HG03354 (cell line): Measurements from ENCODE around the gene NOTCH4.
A peak's percentile ranks its signal among the peaks of the same experiment; 100 is the strongest.

Source experiments
- ATAC-seq: cut with Tn5 transposase; IDR thresholded peaks from one replicate; pipeline ENCODE4 v1.9.1; 2021; ENCODE audit warnings: mild to moderate bottlenecking; ENCODE audit not compliant: unreplicated experiment, poor library complexity, severe bottlenecking

Gene NOTCH4

DNA sequence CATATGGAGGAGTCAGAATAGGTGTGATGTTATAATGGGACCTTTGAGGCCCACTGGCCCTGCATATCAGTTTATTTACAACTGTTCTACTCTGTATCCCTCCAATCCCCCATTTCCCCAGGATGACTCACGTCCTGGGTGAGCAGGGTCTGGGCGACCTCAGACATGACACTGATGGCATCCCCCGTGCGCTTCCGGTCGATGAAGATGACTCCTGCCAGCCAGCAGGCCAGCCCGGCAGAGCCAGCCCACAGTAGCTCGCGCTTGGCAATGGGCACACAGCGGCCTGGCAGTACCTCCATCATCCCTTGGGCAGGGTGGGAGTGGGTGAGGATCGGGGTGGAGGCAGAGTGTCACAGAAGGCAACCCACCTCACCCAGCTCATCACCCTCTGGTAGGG is 53.6 kb downstream of the NOTCH4 start:
- ATAC-seq = no peak

DNA sequence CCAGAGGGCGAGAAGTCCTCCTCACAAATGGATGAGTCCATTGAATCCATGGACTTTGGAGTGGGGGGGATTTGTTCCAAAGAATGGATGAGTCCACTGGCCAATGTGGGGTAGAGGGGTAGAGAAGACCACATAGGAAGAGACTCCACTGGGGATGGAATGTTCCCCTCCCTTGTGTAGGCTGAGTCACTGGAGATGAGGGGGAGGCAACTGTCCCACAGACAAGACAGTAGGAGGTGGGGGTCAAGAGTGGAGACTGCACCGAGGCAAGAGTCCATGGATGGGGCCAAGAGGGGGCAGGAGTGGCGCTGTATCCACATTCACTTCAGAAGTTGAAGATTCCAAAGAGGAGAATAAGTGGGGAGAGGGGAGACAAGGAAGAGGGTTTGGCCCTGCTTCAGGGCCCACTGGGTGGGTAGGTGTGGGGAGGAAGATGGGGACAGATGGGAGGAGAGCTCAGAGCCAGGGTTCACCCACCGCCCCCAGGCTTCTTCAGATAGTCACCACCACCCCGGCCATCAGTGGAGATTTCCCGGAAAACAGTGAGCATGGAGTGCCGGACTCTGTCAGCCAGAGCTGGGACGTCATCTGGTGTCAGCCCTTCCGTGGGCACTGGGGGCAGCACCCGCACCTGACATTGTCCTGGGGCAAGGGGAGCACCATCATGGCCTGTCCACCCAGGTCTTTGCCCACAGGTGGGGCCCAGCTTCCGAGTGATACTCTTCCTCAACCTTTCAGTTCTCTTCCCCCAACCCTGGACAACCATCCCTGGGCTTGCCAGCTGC is 54.9 kb downstream of the NOTCH4 start:
- ATAC-seq = no peak

DNA sequence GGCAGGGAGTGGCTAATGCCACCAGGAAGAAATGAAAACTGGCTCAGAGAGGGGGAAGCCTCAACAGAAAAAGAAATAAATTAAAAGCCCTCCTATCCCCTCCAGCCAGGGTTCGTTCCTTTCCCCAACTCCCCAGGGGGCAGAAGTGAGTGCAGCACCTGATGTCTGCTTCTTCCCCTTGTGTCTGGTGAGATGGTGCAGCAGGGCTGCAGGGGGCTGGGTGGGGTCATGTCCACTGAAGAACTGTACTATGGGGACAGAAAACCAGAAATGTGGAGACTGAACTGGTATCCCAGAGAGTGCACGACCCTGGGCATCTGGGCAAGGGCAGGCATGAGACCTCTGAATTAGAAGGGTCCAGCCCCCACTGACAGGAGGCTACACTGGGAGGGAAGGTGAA is 55.5 kb downstream of the NOTCH4 start:
- no peak for ATAC-seq

DNA sequence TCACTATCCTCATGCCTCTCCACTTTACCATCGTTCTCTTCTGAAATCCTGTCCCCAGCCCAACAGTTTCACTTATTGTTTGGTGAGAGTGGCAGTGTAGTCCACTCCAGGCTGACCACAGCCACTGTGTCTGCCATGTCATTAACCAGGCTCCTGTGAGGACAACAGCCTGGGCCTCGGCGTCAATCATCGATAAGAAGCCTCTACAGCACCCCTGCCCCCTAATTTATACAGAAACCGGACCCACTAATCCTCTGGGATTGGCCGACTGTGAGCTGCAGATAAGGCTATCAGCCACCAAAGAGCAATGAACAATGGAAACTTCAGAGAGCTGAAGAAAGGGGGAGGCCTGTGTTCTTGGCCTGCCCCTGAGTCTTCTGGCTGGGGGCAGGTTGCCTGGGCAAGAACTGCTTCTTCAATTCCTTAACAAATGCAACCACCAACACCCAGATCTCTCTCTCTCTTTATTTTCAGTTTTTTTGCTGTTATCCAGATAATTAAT is 56.1 kb downstream of the NOTCH4 start:
- no peak for ATAC-seq

DNA sequence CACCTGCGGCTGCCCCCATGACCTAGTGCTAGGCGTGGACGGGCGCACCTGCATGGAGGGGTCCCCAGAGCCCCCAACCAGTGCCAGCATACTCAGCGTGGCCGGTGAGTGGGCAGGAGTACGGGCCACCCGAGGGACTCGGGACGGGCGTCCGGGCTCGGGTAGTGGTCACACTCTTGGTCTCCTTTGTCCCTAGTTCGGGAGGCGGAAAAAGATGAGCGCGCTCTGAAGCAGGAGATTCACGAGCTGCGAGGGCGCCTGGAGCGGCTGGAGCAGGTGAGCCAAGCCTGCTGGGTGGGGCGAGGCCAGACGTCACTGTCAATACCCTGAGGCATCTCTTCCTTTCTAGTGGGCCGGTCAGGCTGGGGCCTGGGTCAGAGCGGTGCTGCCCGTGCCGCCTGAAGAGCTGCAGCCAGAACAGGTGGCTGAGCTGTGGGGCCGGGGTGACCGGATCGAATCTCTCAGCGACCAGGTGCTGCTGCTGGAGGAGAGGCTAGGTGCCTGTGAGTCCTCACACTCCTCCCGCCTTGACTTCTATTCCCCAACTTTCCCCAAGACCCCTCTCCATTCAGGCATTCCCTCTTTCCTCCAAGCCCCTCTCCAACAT is 56.6 kb downstream of the NOTCH4 start:
- ATAC-seq = no peak

DNA sequence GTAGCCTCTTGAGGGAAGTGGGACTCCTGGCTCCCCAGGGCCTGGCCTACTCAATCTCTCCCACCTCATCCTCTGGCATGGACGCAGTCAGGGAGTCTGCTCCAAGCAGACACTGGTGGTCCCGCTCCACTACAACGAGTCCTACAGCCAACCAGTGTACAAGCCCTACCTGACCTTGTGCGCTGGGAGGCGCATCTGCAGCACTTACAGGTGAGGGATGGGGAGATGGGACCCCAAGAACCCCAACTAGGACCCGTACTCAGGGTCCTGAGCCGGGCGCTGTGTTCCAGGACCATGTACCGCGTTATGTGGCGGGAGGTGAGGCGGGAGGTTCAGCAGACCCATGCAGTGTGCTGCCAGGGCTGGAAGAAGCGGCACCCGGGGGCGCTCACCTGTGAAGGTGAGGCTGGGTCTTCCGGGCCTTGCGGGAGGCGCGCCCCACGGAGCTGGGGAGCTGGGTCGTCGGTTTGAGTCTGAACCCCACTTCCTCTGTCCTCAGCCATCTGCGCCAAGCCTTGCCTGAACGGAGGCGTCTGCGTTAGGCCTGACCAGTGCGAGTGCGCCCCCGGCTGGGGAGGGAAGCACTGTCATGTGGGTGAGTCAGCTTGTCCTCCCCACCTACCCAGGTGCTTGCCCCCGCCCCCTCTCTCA is 57.3 kb downstream of the NOTCH4 start:
- no peak for ATAC-seq

DNA sequence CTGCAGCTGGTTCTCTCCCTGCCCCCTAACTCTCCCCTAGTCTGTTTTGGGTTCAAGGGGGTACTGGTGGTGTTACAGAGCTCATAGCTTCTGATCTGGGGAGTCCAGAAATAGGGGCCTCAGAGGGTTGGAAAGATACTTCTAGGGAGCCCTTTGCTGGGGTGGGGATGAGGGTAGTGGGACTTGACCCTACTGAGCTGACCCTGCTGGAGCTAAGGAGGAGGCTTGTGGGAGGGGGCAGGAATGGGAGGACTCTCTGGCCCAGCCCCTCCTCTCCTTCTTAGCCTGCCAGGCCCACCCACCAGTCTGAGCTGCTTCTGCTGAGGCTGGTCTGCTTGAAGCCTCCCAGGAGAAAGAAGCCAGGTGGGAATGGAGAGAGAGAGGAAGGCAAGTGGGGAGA is 59.6 kb downstream of the NOTCH4 start, which contains the start of gene EGFL8:
EGFL8 (plus strand) TSS at position 301 of the 400 bp plus-strand sequence. CDS start 1,571 bp downstream, outside the sequence.
- no peak for ATAC-seq

DNA sequence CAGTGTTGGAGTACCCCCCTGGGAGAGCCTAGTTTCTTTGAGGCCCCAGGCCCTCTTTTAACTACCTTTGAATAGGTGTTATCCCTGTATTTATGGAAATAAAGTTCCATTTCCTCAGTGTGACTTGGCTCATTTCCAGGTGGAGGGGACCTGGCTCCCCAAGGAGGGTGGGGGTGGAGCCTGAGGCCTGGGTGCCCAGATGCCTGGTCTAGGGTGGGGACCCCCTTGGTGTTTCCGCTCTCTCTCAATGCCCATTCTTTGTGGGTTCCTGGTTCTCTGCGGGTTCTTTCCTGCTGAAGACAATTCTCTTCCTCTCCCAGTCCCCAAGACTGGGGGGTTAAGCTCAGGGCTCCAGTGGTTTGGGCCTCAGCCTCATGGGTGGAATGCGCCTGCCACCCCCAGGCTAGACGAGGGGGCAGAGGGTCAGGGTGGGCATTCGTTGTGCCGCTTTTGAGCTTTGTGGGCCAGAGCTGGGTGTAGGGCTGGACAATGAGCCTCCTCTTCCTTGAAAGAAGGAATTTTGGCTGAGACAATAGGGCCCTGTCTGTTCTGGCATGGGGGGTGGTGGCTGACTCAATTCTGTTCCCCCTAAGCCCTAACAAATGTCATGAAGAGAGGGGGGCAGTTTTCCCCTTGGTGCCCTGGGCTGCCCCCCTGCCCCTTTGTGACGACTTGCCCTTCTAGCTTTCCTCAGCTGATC is 60.2 kb downstream of the NOTCH4 start:
- no peak for ATAC-seq

DNA sequence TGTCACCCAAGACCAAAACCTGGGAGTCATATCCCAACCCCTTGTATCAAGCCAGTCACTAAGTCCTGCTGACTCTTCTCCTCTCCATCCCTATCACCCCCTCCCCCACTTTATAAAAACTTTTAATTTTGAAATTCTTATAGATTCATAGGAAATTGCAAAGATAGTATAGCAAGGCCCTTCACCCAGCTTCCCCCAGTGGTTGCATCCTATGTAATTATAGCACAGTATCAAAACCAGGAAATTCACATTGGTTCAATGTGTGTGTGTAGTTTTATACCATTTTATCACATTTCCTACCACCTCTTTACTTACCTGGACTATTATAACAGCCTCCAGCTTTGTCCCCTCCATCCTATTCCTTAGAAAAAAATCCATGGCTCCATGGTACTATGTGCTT is 65.8 kb downstream of the NOTCH4 start:
- no peak for ATAC-seq

DNA sequence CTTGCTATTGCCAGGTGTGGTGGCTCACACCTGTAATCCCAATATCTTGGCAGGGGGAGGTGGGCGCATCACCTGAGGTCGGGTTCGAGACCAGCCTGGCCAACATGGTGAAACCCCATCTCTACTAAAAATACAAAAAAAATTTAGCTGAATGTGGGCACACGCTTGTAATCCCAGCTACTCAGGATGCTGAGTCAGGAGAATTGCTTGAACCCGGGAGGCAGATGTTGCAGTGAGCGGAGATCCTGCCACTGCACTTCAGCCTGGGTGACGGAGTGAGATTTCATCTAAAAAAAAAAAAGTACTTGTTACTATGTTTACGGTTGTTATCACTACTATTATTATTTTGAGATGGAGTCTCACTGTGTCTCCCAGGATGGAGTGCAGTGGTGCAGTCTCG is 67.0 kb downstream of the NOTCH4 start:
- no peak for ATAC-seq

DNA sequence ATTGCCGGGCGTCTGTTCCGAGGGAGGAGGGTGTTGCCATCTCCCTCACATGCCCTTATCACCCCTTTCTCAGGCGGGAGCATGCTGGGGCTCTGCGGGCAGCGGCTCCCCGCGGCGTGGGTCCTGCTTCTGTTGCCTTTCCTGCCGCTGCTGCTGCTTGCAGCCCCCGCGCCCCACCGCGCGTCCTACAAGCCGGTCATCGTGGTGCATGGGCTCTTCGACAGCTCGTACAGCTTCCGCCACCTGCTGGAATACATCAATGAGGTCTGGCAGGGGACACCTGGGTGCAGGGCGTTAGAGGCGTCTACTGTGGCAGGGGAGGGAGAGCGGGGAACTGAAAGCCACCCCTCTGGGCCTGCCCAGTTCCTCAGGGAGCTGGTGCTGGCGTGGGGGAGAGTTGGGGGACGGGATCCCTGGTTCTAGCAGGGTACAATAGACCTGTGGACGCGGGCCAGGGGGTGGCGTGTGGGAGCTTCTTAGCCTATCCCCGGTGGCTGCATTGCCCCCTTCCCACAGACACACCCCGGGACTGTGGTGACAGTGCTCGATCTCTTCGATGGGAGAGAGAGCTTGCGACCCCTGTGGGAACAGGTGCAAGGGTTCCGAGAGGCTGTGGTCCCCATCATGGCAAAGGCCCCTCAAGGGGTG is 69.2 kb downstream of the NOTCH4 start:
- peak; percentile 74 for ATAC-seq

DNA sequence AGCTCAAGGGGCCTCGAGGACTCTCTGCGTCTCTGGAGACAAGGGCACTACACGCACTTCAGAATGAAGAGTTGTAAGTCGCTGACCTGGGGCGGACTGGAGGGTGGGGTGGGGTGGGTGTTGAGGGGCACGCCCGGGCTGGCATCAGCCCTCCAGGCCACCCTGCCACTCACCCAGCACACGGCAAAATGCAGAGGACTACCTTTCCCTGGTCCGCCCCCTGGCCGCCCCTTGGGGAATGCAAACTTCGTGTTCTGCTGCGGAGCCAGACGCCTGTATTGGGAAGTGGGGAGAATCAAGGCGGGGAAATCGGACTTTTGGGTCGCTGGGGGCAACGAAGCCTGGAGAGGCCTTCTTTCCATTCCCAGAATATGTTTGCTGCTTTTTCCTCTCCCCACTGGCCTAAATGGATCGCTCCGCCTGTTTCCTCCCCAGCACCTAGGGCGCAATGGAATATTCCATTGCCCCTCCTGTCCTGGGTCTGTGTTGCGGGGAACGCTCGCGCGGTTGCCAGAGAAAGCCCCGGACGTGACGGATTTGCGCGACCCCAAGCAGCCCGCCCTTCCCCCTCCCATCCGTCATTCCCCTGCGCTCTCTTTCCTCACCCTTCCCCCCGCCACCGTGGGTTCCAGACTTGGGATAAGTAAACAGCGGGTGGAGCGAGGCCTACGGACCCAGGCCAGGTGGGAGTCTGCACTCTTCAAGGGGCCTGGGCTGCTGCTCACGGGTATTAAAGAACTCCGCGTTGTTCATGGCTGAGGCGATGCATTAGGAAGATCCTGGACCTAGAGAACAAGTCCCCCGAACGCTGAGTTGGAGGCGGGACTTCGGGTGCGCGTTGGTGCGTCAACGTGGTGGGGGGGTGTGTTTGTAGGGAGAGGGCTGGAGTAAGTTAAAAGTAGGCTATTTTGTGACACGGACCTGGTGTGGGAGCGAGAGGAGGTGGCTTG is 70.0 kb downstream of the NOTCH4 start, which contains the start of gene PPT2:
PPT2 (plus strand) TSS at position 578 of the 950 bp plus-strand sequence. CDS start 454 bp downstream, outside the sequence.
- ATAC-seq = peak; percentile 38

DNA sequence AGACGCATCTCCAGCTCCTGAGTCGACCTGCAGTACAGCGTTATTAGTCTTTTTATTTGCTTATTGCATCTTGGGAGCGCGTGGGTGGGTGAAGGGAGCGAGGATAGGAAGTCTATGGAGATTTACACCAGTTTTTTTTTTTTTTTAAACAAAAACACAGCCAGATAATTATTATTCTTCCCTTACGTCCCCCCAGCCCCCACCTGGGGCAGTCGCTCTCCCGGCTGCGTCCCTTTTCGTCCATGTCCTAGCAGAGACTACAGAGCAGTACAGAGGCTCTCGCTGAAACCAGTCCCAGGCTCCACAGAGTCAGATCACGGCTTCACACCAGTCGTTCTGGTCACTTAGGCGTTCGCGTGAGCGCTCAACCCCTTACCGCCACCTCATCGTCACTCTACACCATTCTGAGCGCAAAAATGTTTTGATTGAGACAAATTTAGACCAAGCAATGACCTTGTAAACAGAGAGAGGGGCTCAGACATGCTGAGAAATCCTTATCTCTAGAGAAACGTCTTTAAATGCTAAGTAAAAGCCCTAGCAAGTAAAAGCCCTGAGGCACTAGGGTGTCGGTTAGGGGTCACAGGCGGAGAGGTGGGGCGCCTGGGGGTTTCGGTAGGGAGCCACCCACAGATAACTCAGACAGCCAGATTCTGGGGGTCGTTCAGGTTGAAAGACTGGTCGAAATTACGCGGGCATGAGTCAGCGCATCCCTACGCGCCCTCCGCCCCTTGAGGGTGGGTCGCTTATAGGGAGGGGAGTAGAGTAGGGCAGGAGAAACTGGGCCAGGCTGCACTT is 70.9 kb downstream of the NOTCH4 start:
- ATAC-seq = no peak

DNA sequence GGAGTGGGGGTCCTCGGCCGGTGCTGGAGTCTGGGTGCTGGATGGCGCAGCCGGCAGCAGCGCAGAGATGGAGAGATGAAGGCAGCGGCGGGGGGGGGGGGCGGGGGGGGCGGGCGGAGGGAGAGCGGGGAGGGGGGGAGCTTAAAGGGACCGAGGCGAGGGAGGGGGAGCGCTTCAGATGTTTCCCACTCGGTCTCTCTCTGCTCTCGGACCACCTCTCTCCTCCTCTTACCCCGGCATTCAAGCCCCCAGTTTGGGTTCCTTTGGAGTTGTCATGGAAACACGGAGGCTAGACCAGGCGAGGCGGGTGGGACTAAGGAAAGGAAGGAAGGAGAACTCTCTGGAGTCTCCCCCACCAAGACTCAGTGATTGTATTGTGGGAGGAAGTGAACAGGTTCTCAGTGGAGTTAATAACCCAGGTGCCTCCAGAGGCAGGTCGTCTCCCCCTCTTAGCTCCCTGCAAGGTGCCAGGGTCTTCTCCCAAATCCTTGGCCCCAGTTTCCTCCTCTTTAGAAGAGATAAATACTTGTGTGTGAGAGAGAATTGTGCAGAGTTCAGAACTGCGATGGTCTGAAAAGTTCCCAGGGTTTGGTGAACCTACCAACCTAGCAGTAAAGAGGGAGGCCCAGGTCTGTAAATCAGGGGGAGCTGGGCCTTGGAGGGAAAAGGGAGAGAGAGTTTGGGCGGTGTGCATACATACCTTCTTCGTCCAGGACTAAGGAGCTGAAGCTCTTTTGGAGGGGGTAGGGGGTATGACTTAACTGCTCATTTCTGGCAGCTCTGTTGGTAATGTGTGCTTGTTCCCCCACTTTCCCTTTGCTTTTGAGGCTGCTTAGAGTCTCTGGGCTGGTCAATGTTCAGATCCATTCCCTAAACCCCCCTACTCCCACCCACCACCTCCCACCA is 71.8 kb downstream of the NOTCH4 start, which contains the start of gene PRRT1:
PRRT1 (minus strand) TSS at position 77 of the 906 bp plus-strand sequence. CDS start 112 bp downstream, outside the sequence.
- ATAC-seq = no peak

DNA sequence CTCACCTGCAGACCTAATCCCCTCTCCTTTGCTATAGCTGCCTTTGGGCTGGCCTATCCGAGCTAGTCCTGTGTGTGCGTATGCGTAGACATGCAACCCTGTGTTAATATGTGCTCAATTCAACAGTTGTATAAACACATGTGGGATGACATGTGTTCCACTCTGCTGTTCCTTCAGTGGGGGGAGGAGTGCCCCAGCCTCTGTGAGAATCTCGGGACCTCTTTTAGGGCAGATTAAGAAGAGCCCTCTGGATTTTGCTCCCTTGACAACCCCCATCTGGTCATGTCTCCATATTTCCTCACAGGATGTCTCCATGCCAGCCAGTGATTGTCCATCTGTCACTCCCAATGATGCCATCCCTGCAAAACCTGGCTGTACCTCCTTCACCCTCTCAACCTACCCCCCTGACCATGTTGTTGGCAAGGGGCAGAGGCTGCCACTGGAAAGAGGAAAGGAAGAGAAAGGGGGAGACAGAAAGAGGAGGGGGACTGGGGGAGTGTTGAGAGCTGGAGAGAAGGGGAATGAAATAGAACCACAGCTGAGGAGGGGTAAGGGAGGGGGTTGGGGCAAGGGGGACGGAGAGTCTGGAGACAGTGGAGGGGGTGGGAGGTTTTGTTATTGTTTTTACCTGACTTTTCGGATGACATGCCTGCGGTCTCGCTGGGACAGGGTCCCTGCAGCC is 72.5 kb downstream of the NOTCH4 start:
- no peak for ATAC-seq
